ENCODE results near the gene PPP5C.
"Not testable (repeated sequence)": the region's sequence is repeated elsewhere in the genome, so short reads cannot be mapped to it uniquely, and the experiment has no call there.

PPP5C gene

DNA sequence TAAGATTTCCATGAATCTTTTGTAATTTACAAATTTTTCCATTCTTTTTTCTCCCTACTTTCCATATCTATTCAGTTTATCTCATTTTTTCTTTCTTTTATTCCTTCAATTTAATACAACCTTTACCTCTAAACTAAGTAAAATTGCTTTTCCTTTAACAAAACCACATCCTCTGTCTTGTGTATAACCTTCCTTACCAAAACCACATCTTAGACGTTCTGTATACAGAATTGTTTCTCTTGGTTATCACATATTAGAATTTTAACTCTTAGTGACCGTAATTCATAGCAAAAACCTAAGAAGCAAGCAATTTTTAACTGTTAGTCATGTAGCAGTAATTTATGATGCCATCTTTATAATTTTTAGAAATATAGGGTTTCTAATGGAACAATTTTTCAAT lies 15.0 kb downstream of the PPP5C start:
- no peak for DNase-seq (ENCODE audit: low read depth in 1 of 2, low spot score in 1 of 2)

DNA sequence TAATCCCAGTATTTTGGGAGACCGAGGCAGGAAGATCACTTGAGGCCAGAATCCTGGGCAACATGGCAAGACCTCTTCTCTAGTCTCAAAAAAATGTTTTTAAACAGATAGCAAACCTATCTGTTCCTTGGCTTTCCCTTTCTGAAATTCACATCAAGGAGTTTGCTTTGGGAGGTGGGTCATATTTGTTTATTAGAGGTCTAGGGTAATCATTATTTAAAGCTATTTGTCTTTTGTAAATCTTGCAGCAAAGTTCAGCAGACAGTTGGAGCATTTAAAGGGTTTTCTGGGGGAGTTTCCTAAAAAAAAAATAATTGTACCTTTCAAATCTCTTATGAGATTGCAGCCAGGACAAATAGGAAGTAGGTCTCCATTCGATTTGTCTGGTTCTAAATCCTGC lies 17.5 kb downstream of the PPP5C start:
- no peak for DNase-seq (ENCODE audit: low read depth in 1 of 2, low spot score in 1 of 2)

DNA sequence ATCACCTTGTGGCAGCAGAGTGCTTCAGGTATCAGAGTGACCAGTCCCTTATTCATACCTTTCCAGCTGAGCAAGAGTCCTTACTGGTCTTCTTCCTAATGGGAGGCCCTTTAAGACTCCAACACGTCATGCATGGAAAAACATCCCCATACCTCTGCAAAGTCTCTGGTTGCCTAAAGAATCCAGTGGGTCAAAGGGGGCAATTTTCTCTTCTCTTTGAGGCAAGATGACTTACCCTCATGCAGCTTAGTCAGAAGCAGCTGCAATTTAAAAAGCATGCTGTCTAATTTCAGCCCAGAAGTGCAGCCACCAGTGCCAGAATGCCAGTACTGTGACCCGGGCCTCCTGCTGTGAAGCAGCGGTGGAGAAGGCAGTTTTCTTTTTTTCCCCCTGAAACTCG lies 18.7 kb downstream of the PPP5C start:
- no peak for DNase-seq (ENCODE audit: low read depth in 1 of 2, low spot score in 1 of 2)

DNA sequence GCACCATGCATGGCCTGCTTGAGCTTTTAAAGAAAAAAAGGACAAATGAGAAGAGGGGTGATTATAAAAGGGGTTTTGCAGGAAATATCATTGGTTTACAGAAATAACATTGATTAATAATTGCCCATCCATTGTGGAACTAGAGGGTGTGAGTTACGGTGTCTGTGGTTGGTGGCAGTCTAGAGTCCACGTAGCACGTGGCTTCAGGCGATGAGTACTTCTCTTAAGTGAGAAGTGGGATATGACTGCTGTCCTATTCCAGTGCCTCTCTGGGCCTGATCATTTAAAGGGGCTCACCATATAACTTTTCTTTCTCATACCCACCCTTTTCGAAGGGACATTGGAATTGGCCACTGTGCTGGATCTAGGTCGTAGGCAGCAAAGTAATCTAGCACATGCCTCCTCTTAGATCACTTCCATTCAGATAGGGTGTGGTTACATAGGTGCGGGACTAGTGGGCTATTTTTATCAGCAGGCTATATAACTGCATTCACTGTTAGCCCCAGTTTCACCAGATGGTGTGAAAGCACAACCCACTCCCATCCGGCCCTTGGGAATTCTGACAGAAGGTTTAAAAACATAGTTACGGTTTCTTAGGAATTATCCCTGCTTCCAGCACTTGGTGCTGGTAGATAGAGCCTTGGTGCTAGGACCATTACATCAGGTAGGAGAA lies 19.9 kb downstream of the PPP5C start:
- DNase-seq (ENCODE audit: low read depth in 1 of 2, low spot score in 1 of 2): no peak

DNA sequence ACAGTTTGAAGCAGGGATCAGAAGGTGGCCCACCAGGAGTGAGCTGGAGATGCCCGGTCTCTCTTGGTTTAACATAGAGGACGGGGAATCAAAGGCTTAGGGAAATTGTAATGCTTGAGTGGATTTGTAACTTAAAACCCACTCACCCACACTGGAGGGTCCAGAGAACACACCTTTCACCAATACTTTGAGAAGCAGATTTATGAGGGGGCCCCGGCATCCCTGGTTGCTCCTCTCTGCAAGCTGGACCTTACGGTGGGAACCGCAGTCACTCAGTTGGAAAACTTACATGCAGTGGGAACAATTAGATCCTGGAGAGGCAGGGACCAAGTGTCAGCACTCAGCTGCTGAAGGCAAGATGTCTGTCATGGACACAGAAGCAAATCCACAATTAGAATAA lies 20.5 kb downstream of the PPP5C start:
- no peak for DNase-seq (ENCODE audit: low read depth in 1 of 2, low spot score in 1 of 2)

DNA sequence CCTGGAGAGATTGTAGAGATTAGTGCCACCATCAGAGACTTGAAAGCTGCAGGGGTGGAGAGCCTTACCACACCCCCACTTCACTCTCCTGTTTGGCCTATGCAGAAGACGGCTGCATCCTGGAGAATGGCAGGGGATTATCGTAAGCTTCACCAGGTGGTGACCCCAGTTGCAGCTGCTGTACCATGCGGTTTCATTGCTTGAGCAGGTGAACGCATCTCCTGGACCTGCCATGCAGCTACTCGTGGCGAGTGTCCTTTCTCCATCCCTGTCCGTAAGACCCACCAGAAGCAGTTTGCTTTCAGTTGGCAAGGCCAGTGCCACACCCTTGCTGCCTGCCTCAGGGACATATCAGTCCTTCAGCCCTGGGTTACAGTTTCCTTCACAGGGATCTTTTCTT lies 21.2 kb downstream of the PPP5C start:
- DNase-seq (ENCODE audit: low read depth in 1 of 2, low spot score in 1 of 2): no peak

DNA sequence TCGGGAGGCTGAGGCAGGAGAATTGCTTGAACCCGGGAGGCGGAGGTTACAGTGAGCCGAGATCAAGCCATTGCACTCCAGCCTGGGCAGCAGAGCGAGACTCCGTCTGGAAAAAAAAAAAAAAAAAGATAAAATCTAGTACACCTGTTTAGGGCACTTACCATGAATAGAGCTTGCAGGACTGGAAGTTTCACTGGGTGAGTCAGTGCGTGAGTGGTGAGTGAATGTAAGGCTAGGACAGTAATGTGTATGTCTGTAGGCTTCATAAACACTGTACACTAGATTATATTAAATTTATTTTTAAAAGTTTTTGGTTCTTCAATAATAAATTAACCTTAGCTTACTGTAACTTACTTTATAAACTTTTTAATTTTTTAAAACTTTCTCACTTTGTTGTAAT lies 22.9 kb downstream of the PPP5C start:
- DNase-seq (ENCODE audit: low read depth in 1 of 2, low spot score in 1 of 2): no peak

DNA sequence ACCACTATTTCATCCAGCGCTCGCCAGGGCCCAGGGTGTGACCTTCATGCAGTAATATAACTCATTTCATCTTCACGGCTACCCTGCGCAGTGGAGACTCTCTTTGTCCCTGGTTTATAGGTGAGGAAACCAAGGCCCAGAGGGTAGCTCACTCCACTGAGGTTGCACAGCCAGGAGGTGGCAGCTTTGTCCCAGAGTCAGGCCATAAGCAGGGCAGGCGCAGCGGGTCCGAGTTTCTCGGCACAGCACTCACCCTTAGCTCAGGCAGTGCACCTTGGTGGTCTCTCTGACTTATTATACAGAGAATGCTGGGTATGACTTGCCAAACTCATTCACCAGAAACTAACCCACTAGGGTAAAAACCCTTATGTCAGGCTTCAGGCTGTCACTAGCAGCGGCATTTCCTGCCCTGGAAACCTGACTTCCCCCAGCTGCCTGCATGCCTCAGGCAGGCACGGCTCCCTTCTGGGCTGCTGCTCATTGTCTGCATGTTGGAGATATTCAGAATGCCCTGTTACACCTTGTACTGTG lies 24.5 kb downstream of the PPP5C start:
- no peak for DNase-seq (ENCODE audit: low read depth in 1 of 2, low spot score in 1 of 2)

DNA sequence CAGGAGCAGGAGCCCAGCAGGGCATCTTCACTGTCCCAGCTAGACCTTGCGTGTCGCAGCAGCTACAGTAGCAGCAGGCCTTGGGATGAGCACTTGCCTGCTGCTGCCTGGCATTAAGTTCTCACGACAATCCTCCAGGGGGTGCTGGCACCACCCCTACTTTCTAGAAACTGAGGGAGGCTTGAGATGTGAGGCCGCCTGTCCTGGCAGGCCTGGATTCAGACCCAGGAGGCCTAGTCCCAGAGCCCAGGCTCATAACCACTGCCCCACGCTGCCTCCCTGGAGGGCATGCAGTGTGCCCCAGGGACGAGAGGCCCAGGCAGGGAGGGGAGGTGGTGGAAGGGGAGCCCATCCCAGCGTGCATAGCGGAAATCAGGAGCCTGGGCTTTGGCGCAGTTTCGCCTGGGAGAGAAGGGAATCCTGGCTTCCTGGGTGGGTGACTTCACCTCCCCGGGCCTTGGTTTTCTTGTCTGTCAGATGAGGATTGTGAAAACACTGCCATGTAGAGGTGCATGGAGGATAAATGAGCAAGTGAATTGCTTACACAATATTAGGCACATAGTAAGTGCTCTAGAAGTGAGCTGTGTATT lies 26.1 kb downstream of the PPP5C start:
- no peak for DNase-seq (ENCODE audit: low read depth in 1 of 2, low spot score in 1 of 2)

DNA sequence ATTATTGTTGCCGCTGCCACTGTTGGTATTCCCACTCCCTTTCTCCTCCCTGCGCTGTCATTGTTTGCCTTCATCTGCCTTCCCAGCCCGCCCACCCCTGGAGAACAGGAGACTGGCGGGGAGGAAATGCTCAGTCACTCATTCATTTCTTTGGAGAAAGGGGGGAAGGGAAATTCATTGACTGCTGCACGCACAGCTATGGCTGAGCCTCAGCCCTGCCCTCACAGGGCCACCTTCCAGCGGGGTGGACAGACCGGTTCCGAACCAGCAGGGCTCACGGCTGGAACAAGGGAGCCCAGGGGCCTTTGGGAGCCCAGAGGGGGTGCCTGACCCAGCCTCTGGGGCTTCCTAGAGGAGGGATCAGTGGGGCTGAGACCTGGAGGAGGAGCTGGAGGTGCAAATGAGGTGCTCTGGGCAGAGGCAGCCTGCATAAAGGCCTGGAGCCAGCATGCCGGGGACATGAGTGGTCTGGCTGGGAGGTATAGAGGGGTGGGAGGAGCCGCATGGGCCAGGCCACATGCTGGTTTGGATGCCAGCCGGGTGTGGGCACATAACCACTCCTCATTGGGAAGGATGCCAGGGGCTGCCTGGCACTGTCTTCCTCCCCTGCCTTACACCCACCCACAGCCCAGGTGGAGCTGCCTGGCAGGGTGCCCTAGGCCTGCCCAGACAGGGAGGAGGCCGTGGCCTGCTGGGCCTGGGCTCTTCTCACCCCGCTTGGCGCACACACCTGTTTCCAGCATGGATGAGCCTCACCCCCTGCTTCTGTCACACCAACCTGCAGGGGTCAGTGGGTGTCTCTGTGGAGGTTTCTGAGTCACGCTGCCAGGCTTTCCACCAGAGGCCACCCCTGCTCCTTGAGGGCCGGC lies 26.8 kb downstream of the PPP5C start:
- DNase-seq (ENCODE audit: low read depth in 1 of 2, low spot score in 1 of 2): no peak

DNA sequence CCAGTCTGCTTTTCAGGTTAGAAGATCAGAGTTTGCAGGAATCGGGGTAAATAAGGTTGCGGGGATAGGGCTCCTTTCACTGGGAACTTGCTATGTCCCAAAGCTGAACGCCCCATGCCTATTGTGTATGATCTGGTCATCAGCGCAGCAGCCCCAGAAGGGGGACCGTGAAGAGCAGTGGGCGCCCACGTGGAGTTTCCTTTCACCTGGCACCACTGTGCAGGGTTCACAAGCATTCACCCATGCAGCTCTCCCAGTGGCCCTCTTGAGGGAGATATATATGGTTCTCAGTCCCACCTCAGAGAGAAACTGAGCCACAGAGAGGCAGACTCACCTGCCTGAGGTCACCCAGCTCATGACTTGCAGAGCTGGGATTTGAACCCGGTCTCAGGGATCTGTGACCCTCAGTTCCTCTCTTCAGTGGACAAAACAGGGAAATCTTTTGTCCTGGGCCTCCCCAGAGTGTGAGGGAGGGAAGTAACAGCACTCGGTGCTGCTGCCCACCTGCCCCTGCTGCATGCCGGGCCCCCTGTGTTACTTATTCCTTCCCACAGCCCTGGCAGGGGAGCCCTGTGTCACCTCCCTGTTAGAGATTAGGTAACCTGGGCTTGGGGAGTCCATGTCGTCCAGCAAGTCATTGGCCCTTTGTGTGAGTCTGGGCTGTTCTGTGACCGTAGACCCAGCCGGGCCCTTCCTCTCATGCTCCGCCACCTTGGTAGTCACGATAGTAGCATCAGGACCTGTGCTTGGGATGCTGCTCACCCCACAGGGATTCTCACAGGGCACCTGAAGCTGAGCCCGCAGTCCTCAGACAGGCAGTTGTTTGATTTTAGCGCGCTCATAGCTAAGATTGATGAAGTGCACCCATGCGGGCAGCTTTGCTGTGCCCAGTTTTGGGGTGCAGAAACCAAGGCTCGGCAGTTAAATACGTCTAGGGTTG lies 27.9 kb downstream of the PPP5C start:
- no peak for DNase-seq (ENCODE audit: low read depth in 1 of 2, low spot score in 1 of 2)

DNA sequence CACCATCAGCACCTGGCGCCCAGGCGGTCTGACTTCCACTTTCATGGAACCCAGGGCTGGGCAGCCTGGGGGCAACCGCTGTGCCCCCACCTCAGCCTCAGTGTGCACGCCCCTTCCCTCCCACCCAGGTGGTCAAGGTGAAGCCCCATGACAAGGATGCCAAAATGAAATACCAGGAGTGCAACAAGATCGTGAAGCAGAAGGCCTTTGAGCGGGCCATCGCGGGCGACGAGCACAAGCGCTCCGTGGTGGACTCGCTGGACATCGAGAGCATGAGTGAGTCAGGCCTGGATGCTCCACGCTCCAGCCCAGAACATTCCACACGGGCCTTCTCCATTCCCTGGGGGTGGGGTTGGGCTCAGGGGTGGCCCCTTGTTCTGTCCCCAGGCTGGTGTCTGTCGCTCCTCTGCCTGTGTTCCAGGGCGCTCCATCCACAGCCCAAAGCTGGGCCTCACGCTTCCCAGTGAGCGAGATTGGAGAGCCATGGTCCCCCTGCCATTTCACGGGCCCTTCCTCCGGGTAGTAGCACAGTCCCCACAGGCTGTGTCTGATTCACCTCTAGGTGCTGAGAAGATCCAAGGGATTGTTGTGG lies 28.7 kb downstream of the PPP5C start:
- DNase-seq (ENCODE audit: low read depth in 1 of 2, low spot score in 1 of 2): not testable (repeated sequence)

DNA sequence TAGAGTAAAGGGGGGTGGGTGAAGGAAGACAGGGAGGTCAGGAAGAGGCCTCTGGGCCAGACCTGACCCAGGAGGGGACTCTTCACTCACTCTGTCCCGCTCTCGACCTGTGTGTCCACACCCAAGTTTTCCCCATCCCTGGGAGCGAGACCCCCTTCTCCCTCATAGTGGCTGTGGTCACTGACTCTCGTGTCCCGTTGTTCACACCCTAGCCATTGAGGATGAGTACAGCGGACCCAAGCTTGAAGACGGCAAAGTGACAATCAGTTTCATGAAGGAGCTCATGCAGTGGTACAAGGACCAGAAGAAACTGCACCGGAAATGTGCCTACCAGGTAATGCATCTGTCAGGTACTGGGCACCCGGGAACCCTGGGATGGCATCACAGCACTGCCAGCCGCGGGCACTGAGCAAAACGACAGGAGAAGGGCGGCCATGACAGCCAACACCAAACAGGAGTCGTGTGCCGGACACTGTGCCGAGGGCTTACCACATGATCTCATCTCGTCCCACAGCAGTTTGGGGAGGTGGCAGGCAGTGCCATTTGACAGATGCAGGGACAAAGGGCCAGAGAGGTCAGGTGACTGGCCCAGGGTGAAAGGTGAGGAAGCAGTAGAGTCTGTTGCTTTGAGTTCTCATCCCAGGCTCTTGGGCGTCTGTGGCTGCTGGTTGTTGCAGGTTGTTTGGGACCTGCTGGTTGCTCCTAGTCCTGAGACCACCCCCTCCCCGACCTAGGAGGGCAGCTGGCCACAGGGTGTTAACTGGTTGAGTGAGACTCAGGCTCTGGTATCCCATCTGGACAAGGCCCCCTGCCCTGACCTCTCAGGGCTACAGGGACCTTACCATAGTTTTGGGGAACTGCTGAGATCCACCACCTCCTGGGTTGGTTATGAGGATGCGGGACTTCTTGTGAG lies 29.6 kb downstream of the PPP5C start:
- no peak for DNase-seq (ENCODE audit: low read depth in 1 of 2, low spot score in 1 of 2)

DNA sequence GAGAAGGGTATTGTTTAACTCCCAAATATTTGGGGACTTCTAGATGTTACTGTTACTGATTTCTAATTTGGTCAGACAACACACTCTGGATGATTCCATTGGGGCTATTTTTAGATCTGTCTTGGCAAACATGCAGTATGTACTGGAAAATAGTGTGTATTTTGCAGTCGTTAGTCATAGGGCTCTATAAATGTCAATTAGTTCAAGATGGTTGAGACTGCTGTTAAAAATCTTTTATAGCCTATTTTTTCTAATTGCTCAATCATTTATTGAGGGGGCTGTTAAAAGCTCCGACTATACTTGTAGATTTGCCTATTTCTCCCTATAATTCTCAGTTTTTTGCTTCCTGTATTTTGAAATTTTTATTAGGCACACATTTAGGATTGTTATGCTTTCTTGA lies 31.4 kb downstream of the PPP5C start:
- no peak for DNase-seq (ENCODE audit: low read depth in 1 of 2, low spot score in 1 of 2)

DNA sequence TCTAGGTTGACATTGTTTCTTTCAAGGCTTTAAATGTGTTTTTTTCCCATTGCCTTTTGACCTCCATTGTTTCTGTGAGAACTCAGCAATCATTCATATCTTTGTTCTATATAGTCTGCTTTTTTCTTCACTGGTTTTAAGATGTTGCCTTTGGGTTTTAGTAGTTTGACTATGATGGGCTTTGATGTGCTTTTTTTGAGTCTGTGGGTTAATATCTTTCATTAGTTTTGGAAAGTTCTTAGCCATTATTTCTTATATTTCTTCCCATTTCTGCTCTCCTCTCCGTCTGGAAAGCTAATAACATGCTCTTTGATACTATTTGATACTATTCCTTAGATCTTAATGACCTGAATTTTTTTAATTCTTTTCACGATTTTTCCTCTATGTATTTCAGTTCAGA lies 33.8 kb downstream of the PPP5C start:
- DNase-seq (ENCODE audit: low read depth in 1 of 2, low spot score in 1 of 2): no peak

DNA sequence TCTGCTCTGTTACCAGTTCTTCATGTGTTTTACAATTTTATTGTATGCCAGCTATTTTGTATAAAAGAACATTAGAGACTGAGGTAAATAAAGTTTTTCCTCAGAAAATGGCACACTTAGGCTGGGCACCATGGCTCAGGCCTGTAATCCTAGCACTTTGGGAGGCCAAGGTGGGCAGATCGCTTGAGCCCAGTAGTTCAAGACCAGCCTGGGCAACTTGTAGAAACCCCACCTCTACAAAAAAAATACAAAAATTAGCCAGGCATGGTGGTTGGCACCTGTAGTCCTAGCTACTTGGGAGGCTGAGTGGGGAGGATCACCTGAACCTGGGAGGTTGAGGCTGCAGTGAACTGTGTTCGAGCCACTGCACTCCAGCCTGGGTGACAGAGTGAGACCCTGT lies 34.5 kb downstream of the PPP5C start:
- DNase-seq (ENCODE audit: low read depth in 1 of 2, low spot score in 1 of 2): no peak

DNA sequence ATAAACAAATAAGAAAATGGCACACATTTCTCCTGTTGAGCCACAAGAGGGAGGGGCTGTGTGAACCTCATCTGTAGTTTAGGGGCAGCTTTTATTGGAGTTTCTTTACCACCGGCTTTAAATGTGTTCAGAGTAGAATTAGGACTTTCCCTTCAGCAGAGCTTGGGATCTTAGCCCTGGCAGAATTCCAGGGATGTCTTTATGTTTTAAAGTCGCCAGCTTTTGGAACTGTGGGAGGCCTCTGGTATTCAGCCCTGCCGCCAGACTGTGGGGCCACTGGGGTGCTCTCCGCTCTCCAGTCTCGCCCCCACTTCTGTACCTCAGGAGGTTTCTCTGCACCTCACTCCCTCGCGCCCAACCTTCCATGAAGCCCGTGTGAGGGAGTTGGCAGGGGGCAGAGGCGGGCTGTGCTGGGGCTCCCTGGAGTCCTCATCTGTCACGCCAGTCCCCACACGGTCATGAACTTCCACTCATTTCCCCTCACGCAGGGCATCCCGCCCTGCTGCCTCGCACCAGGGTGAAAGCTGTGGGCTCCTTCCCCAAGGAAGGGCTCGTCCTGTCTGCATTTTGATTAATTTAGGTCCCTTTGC lies 35.0 kb downstream of the PPP5C start:
- DNase-seq (ENCODE audit: low read depth in 1 of 2, low spot score in 1 of 2): no peak

DNA sequence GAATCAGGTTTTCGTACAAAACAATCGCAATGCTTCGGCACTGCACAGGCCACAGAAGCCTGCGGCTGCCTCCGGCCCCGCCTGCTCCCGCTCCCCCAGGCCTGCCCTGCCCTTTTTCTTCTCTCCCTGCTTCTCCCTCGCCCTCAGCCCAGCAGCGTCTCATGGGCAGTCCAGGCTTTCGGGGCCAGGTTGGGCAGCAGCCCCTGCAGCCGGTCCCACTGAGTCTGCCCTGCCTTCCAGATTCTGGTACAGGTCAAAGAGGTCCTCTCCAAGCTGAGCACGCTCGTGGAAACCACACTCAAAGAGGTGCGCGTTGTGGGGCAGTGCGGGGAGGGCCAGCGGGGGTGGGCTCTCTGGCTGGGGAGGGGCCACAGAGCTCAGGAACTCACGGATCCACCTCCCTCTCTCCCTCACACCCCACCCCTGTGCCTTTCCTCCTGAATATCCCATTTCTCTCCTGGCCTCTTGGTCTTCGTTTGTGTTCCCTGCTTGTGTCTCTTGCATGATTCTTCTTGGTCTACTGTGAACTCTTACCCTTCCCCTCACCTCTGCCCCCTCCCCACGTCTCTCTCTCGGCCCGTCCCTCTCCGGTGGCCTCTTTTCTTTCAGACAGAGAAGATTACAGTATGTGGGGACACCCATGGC lies 36.4 kb downstream of the PPP5C start:
- no peak for DNase-seq (ENCODE audit: low read depth in 1 of 2, low spot score in 1 of 2)

DNA sequence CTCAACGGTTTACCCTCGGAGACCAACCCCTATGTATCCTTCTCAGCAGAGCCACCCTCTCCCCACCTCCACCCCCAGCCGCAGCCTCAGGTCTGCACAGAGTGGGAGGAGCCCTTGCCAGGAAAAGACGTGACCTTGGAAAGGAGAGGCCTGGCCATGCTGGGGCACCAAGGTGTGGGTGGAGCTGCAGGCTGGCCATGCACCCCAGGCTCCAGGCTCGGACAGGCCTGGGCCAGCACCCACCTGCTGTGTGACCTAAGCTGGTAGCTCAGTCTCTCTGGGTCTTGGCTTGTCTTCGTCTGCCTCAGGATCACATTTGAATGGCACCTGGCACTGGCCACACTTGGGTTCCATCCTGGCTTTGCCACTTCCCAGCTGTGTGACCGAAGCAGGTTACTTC lies 37.0 kb downstream of the PPP5C start:
- DNase-seq (ENCODE audit: low read depth in 1 of 2, low spot score in 1 of 2): no peak

Measured in activated CD4-positive, alpha-beta T cell treated with anti-CD3 and anti-CD28 coated beads, Interleukin-2, amount 50 U/mL, for 24 hours (primary cell).